Upper lobe of left lung (tissue), 6 donors: ENCODE results near the gene CUL7. TPM values are rescaled to one million over a fixed set of nuclear protein-coding genes. Genes with fewer than 3 reads are reported as not detected.
"Not testable (repeated sequence)": the region's sequence is repeated elsewhere in the genome, so short reads cannot be mapped to it uniquely, and the experiment has no call there.

ENCODE experiments used
- ATAC-seq, 2 donors: fragments of 200-7000 bp; cut with Tn5 transposase; one replicate each; pipeline ENCODE4 v1.9.1; 2022; ENCODE audit warnings: mild to moderate bottlenecking in 2 of 2, moderate library complexity in 2 of 2; ENCODE audit not compliant: low FRiP score in 2 of 2
- DNase-seq, 2 donors: peaks; one replicate each; pipeline ENCODE4 v3.0.0-alpha.2; 2019 to 2020
- H3K27ac ChIP-seq, 4 donors: fragments of 200-600 bp; sonication (generic); one replicate each; pipeline ENCODE4 v1.5.1; 2016 to 2019
- H3K27me3 ChIP-seq, 4 donors: fragments of 200-600 bp; sonication (generic); one replicate each; pipeline ENCODE4 v1.5.1; 2017 to 2019
- H3K36me3 ChIP-seq, 4 donors: fragments of 200-600 bp; sonication (generic); one replicate each; pipeline ENCODE4 v1.5.1; 2016 to 2019
- H3K4me1 ChIP-seq, 4 donors: fragments of 200-600 bp; sonication (generic); one replicate each; pipeline ENCODE4 v1.5.1; 2018 to 2019
- H3K4me3 ChIP-seq, 4 donors: fragments of 200-600 bp; sonication (generic); one replicate each; pipeline ENCODE4 v1.5.1; 2017 to 2019; ENCODE audit warnings: mild to moderate bottlenecking in 2 of 4, moderate library complexity in 1 of 4
- H3K9me3 ChIP-seq, 4 donors: fragments of 200-600 bp; sonication (generic); one replicate each; pipeline ENCODE4 v1.5.1; 2018 to 2019
- CTCF ChIP-seq, 6 experiments: fragments of 450-650 bp in 4 of 6; fragments of 200-600 bp in 2 of 6; sonication (generic) in 2 of 6; IDR thresholded peaks; one replicate each; pipeline ENCODE4 v1.5.1; 2016 to 2019; ENCODE audit warnings: antibody characterized with exemption in 6 of 6
- EP300 ChIP-seq, 4 donors: sonication (generic); formaldehyde crosslinking; IDR thresholded peaks; one replicate each; pipeline ENCODE4 v1.5.1; 2017; ENCODE audit warnings: antibody characterized with exemption in 4 of 4, control low read depth in 2 of 4
- POLR2A ChIP-seq, 4 donors: fragments of 450-650 bp; IDR thresholded peaks; one replicate each; pipeline ENCODE4 v1.5.1; 2016 to 2017; ENCODE audit warnings: antibody characterized with exemption in 4 of 4, mild to moderate bottlenecking in 2 of 4
- POLR2AphosphoS5 ChIP-seq, 2 donors: sonication (generic); formaldehyde crosslinking; IDR thresholded peaks; one replicate each; pipeline ENCODE4 v1.5.1; 2017; ENCODE audit warnings: antibody characterized with exemption in 2 of 2
- WGBS, 2 donors: methylation state at CpG; one replicate each; pipeline ENCODE4 v1.1.5; 2017 to 2018; 5-methylcytosine and 5-hydroxymethylcytosine counted together
- total RNA-seq, 6 donors: library from RNA; depleted of rRNA in 4 of 6; stranded (reverse); fragments of >200 nt in 4 of 6; gene quantifications; one replicate each; pipeline versions ENCODE4 v1.1.0 to v1.2.1, GENCODE V29; 2016 to 2021
- donor health status: DM: no; HTN: no; CAD: no; lungs with moderate emphysema.
- donor health status: DM: no; HTN: yes; CAD: no; lungs with severe emphysema.

Gene CUL7
- total RNA-seq, 6 donors from 2014 or later, result 16.0 to 35.6 (median 20.4) TPM

- Histone ChIP-seq H3K4me3 (no peak overlapping the region), H3K4me1 (peaks cover 16 to 24% (median 16%) of the 10 kb centered on the region in 4 donors), H3K27ac (no peak overlapping the region), H3K9me3 (no peaks in the 10 kb centered on the region), H3K27me3 (no peaks in the 10 kb centered on the region), H3K36me3 (peaks cover 7 to 49% (median 33%) of the 10 kb centered on the region in 4 donors)
- no peak for ATAC-seq
- 91 to 97% methylated on average over 12 to 15 of the region's 17 CpGs for WGBS, 2 donors
- TF ChIP-seq POLR2A (IDR thresholded peaks at IDR 0.05), result no peak
- no peak for TF ChIP-seq EP300 (IDR thresholded peaks at IDR 0.05)
- no peak for TF ChIP-seq CTCF (IDR thresholded peaks at IDR 0.05)
- no peak for TF ChIP-seq POLR2AphosphoS5 (IDR thresholded peaks at IDR 0.05)
- DNase-seq, result peak in 1 of 2 donors; percentile 56
Observed at GRCh38 chr6:43050981-43051380, 2.7 kb downstream of the CUL7 start.

- no peak overlapping the region for H3K27ac ChIP-seq
- H3K9me3 ChIP-seq, result no peaks in the 10 kb centered on the region
- no peak overlapping the region for H3K4me3 ChIP-seq
- 83 to 90% methylated on average over 3 to 7 of the region's 7 CpGs for WGBS, 2 donors
- no peak for TF ChIP-seq POLR2A (IDR thresholded peaks at IDR 0.05)
- TF ChIP-seq CTCF (IDR thresholded peaks at IDR 0.05), result no peak
- no peak for TF ChIP-seq EP300 (IDR thresholded peaks at IDR 0.05)
- no peak for TF ChIP-seq POLR2AphosphoS5 (IDR thresholded peaks at IDR 0.05)
- H3K27me3 ChIP-seq, result no peaks in the 10 kb centered on the region
- peaks cover 6 to 71% (median 49%) of the 10 kb centered on the region in 4 donors for H3K36me3 ChIP-seq
- H3K4me1 ChIP-seq, result peaks cover 7 to 13% (median 8%) of the 10 kb centered on the region in 4 donors
- ATAC-seq (no peak), DNase-seq (no peak)
Observed at GRCh38 chr6:43047998-43048397, 5.7 kb downstream of the CUL7 start.

GRCh38 chr6:43045371-43045930 is 8.2 kb downstream of the CUL7 start:
- no peak overlapping the region for H3K27ac ChIP-seq
- no peak overlapping the region for H3K4me3 ChIP-seq
- DNase-seq, result no peak
- TF ChIP-seq CTCF (IDR thresholded peaks at IDR 0.05) (no peak), POLR2A (IDR thresholded peaks at IDR 0.05) (no peak), EP300 (IDR thresholded peaks at IDR 0.05) (no peak), POLR2AphosphoS5 (IDR thresholded peaks at IDR 0.05) (no peak)
- H3K27me3 ChIP-seq, result no peaks in the 10 kb centered on the region
- 91 to 94% methylated on average over 8 to 11 of the region's 11 CpGs for WGBS, 2 donors
- no peaks in the 10 kb centered on the region for H3K4me1 ChIP-seq
- no peak for ATAC-seq
- peaks cover 6 to 88% (median 60%) of the 10 kb centered on the region in 4 donors for H3K36me3 ChIP-seq
- no peaks in the 10 kb centered on the region for H3K9me3 ChIP-seq

GRCh38 chr6:43043310-43043709 is 10.3 kb downstream of the CUL7 start:
- DNase-seq (no peak), ATAC-seq (no peak)
- TF ChIP-seq POLR2A (IDR thresholded peaks at IDR 0.05) (no peak), EP300 (IDR thresholded peaks at IDR 0.05) (no peak), POLR2AphosphoS5 (IDR thresholded peaks at IDR 0.05) (no peak), CTCF (IDR thresholded peaks at IDR 0.05) (no peak)
- no peaks in the 10 kb centered on the region for H3K27me3 ChIP-seq
- H3K4me3 ChIP-seq, result no peak overlapping the region
- H3K4me1 ChIP-seq, result no peaks in the 10 kb centered on the region
- H3K27ac ChIP-seq, result no peak overlapping the region
- WGBS, 2 donors, result 88 to 94% methylated on average over 9 of the region's 9 CpGs
- H3K9me3 ChIP-seq, result no peaks in the 10 kb centered on the region
- peaks cover 6 to 88% (median 64%) of the 10 kb centered on the region in 4 donors for H3K36me3 ChIP-seq

DNA sequence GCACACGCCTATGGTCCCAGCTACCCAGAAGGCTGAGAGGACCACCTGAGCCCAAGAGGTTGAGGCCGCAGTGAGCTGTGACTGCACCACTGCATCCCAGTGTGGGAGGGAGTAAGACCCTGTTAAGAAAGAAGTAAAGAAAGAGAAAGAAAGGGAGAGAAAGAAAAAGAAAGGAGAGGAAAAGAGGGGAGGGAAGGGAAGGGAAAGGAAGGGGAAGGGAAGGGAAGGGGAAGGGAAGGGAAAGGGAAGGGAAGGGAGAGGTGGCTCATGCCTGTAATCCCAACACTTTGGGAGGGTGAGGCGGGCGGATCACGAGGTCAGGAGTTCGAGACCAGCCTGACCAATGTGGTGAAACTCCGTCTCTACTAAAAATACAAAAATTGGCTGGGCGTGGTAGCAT is 12.2 kb downstream of the CUL7 start:
- ATAC-seq, H3K27me3 ChIP-seq, H3K27ac ChIP-seq, DNase-seq, H3K9me3 ChIP-seq, H3K4me3 ChIP-seq, H3K4me1 ChIP-seq: not testable (repeated sequence)
- WGBS, 2 donors, result 93 to 97% methylated on average over 8 of the region's 8 CpGs
- H3K36me3 ChIP-seq, result peaks cover 15 to 89% (median 70%) of the 10 kb centered on the region in 4 donors
